Ureter (tissue), 1 donor: ENCODE results near the gene HECW1. TPM values are rescaled to one million over a fixed set of nuclear protein-coding genes. Genes with fewer than 3 reads are reported as not detected.

Experiments used
- DNase-seq: peaks from one replicate; pipeline ENCODE4 v3.0.0-alpha.2; 2020; ENCODE audit warnings: low spot score
- total RNA-seq: library from RNA; stranded (reverse); gene quantifications from one replicate; pipeline ENCODE4 v1.2.4, GENCODE V29; 2023
- donor health status: DM: yes; HTN: yes; CAD: no.

The HECW1 gene
- total RNA-seq, 1 donor from 2014 or later = 1.3 TPM

GRCh38 chr7:43602256-43602655, 489.8 kb downstream of the HECW1 start:
- DNase-seq = no peak

GRCh38 chr7:43604251-43604650, 491.8 kb downstream of the HECW1 start:
- no peak for DNase-seq

GRCh38 chr7:43609097-43609496, 496.6 kb downstream of the HECW1 start:
- DNase-seq = no peak

- no peak for DNase-seq
Observed at GRCh38 chr7:43612128-43612527, 499.7 kb downstream of the HECW1 start.

GRCh38 chr7:43612599-43613589, 500.4 kb downstream of the HECW1 start:
- DNase-seq = no peak

Other genes with a start within 250 kb of the HECW1 start
- gene C7orf25, start 200.6 kb upstream of the HECW1 start, total RNA-seq = 6.6 TPM
- gene PSMA2, start 180.5 kb upstream of the HECW1 start, total RNA-seq = 46.7 TPM
- gene MRPL32, start 180.3 kb upstream of the HECW1 start, total RNA-seq = 41.5 TPM